ENCODE results near the gene TNK2.

The TNK2 gene

DNA sequence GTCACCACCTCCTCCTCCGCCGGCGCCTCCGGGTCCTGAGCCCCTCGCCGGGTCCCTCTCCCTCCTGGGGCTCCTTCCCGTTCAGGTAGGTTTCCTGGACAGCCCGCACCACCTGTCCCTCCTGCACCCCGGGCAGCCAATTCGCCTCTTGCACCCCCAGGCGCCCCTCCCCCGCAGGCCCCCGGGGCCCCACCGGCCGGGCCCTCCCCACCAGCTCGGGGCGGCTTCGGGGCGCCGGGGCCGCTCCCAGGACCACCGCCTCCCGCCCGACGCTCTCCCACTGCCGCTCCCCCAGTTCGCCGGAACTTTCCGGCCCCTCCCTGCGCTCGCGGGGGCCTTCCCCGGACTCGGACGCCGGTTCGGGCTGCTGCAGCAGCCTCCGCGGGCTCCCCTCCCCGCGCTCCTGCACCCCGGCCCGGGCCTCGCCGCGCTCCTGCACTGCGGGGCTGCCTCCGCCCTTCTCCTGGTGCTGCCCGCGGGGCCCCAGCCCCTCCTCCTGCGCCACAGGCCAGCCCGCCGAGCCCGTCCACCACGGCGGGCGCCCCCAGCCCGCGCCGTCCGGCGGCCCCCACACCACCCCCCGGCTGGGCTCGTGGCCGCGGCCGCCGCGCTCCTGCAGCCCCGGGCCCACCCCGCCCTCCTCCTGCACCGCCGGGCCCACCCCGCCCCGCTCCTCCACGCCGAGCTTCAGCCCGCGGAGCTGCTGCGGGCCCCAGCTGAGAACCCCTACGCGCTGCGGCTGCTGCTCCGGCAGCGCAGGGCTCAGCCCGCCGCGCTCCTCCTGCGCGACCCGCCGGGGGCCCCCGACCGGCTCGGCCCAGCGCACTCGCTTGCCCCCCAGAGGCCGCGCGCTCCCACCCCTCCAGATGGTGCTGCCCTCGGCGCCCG lies 587 bp upstream of the TNK2 start:
- H3K4me1 ChIP-seq (ENCODE audit: control insufficient read depth, insufficient read depth, low read length), result peaks cover 16% of the 10 kb centered on the region
- TF ChIP-seq GLI4 (tag by site-specific recombination; IDR thresholded peaks at IDR 0.05) (no peak), ZNF423 (tag by site-specific recombination; IDR thresholded peaks at IDR 0.05) (0 out of 2 replicates have a peak, but pooled peaks have one; percentile 1)
- TF ChIP-seq, protein P1, sequence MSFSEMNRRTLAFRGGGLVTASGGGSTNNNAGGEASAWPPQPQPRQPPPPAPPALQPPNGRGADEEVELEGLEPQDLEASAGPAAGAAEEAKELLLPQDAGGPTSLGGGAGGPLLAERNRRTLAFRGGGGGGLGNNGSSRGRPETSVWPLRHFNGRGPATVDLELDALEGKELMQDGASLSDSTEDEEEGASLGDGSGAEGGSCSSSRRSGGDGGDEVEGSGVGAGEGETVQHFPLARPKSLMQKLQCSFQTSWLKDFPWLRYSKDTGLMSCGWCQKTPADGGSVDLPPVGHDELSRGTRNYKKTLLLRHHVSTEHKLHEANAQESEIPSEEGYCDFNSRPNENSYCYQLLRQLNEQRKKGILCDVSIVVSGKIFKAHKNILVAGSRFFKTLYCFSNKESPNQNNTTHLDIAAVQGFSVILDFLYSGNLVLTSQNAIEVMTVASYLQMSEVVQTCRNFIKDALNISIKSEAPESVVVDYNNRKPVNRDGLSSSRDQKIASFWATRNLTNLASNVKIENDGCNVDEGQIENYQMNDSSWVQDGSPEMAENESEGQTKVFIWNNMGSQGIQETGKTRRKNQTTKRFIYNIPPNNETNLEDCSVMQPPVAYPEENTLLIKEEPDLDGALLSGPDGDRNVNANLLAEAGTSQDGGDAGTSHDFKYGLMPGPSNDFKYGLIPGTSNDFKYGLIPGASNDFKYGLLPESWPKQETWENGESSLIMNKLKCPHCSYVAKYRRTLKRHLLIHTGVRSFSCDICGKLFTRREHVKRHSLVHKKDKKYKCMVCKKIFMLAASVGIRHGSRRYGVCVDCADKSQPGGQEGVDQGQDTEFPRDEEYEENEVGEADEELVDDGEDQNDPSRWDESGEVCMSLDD (tag by site-specific recombination; IDR thresholded peaks at IDR 0.05), result peak; percentile 39; the same call in 1 of the 2 replicates
- TF ChIP-seq, protein P2, sequence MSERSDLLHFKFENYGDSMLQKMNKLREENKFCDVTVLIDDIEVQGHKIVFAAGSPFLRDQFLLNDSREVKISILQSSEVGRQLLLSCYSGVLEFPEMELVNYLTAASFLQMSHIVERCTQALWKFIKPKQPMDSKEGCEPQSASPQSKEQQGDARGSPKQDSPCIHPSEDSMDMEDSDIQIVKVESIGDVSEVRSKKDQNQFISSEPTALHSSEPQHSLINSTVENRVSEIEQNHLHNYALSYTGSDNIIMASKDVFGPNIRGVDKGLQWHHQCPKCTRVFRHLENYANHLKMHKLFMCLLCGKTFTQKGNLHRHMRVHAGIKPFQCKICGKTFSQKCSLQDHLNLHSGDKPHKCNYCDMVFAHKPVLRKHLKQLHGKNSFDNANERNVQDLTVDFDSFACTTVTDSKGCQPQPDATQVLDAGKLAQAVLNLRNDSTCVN (tag by site-specific recombination; optimal IDR thresholded peaks at IDR 0.05), result peak; percentile 24
- TF ChIP-seq, protein P3, sequence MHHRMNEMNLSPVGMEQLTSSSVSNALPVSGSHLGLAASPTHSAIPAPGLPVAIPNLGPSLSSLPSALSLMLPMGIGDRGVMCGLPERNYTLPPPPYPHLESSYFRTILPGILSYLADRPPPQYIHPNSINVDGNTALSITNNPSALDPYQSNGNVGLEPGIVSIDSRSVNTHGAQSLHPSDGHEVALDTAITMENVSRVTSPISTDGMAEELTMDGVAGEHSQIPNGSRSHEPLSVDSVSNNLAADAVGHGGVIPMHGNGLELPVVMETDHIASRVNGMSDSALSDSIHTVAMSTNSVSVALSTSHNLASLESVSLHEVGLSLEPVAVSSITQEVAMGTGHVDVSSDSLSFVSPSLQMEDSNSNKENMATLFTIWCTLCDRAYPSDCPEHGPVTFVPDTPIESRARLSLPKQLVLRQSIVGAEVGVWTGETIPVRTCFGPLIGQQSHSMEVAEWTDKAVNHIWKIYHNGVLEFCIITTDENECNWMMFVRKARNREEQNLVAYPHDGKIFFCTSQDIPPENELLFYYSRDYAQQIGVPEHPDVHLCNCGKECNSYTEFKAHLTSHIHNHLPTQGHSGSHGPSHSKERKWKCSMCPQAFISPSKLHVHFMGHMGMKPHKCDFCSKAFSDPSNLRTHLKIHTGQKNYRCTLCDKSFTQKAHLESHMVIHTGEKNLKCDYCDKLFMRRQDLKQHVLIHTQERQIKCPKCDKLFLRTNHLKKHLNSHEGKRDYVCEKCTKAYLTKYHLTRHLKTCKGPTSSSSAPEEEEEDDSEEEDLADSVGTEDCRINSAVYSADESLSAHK (tag by site-specific recombination; IDR thresholded peaks at IDR 0.05), result no peak
- ChIA-PET CTCF (interaction anchor here (0.7 to 3.3 kb wide), 5 partner anchors 12 to 55 kb away, joined by 3 to 30 read pairs (median 4); no protein-coding TSS in a partner anchor), POLR2A (interaction anchor here (1.0 to 1.2 kb wide), 2 partner anchors 12 kb away, joined by 4 read pairs; no protein-coding TSS in a partner anchor)
- peak overlapping the region; percentile 61; the same call in 1 of the 2 replicates for H3K27ac ChIP-seq (ENCODE audit: extremely low read depth, low read depth, low read length)
- peaks cover 0 to 4% of the 10 kb centered on the region in 2 experiments; a peak in 1 of 3 replicates for H3K36me3 ChIP-seq (ENCODE audit: control insufficient read depth in 2 of 2, insufficient read depth in 1 of 2, low read length in 2 of 2)
- H3K9me3 ChIP-seq (ENCODE audit: control insufficient read depth, insufficient read depth, low read depth, low read length), result no peaks in the 10 kb centered on the region
- peak overlapping the region; percentile 51 for H3K4me3 ChIP-seq (ENCODE audit: low read depth, low read length)

DNA sequence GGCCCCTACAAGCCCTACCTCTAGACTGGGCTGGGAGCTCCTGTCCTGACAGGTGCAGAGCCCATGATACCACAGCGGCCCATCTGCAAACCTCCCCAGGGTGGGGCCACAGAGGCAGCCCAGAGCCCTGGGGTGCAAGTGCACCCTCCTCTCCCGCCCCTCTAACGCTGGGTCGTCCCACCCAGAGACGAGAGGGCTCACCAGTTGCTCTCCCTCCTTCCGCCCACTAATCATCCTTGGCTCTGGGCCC lies 742 bp downstream of the TNK2 start:
- POLR2A ChIA-PET, result interaction anchor here (1.2 to 1.5 kb wide), 3 partner anchors 9 to 13 kb away, joined by 4 read pairs; no protein-coding TSS in a partner anchor
- Histone ChIP-seq H3K4me3 (ENCODE audit: low read depth, low read length) (peak overlapping the region; percentile 51), H3K27ac (ENCODE audit: extremely low read depth, low read depth, low read length) (no peak overlapping the region), H3K4me1 (ENCODE audit: control insufficient read depth, insufficient read depth, low read length) (peaks cover 16% of the 10 kb centered on the region), H3K36me3 (ENCODE audit: control insufficient read depth in 2 of 2, insufficient read depth in 1 of 2, low read length in 2 of 2) (peaks cover 0 to 4% of the 10 kb centered on the region in 2 experiments; a peak in 1 of 3 replicates), H3K9me3 (ENCODE audit: control insufficient read depth, insufficient read depth, low read depth, low read length) (no peaks in the 10 kb centered on the region)
- CTCF ChIA-PET, result interaction anchor here (0.6 to 3.3 kb wide), 3 partner anchors 11 to 1918 kb away, joined by 3 to 30 read pairs (median 5); no protein-coding TSS in a partner anchor
- TF ChIP-seq SCRT2 (tag by site-specific recombination; IDR thresholded peaks at IDR 0.05) (peak; percentile 98), ZNF423 (tag by site-specific recombination; IDR thresholded peaks at IDR 0.05) (peak; percentile 78), KLF8 (tag by site-specific recombination; IDR thresholded peaks at IDR 0.05) (0 out of 2 replicates have a peak, but pooled peaks have one; percentile 49), GLIS1 (tag by site-specific recombination; IDR thresholded peaks at IDR 0.05) (peak; percentile 50; the same call in 1 of the 2 replicates), SCRT1 (tag by site-specific recombination; IDR thresholded peaks at IDR 0.05; ENCODE audit: borderline replicate concordance) (peak; percentile 75), ZNF843 (tag by site-specific recombination; IDR thresholded peaks at IDR 0.05) (no peak)
- TF ChIP-seq, protein P4, sequence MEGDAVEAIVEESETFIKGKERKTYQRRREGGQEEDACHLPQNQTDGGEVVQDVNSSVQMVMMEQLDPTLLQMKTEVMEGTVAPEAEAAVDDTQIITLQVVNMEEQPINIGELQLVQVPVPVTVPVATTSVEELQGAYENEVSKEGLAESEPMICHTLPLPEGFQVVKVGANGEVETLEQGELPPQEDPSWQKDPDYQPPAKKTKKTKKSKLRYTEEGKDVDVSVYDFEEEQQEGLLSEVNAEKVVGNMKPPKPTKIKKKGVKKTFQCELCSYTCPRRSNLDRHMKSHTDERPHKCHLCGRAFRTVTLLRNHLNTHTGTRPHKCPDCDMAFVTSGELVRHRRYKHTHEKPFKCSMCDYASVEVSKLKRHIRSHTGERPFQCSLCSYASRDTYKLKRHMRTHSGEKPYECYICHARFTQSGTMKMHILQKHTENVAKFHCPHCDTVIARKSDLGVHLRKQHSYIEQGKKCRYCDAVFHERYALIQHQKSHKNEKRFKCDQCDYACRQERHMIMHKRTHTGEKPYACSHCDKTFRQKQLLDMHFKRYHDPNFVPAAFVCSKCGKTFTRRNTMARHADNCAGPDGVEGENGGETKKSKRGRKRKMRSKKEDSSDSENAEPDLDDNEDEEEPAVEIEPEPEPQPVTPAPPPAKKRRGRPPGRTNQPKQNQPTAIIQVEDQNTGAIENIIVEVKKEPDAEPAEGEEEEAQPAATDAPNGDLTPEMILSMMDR (tag by site-specific recombination; IDR thresholded peaks at IDR 0.05), result no peak
- TF ChIP-seq, protein P3 (tag by site-specific recombination; IDR thresholded peaks at IDR 0.05), result no peak
- TF ChIP-seq, protein P1 (tag by site-specific recombination; IDR thresholded peaks at IDR 0.05), result no peak
- TF ChIP-seq, protein P5, sequence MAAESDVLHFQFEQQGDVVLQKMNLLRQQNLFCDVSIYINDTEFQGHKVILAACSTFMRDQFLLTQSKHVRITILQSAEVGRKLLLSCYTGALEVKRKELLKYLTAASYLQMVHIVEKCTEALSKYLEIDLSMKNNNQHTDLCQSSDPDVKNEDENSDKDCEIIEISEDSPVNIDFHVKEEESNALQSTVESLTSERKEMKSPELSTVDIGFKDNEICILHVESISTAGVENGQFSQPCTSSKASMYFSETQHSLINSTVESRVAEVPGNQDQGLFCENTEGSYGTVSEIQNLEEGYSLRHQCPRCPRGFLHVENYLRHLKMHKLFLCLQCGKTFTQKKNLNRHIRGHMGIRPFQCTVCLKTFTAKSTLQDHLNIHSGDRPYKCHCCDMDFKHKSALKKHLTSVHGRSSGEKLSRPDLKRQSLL (tag by site-specific recombination; IDR thresholded peaks at IDR 0.05), result no peak
- TF ChIP-seq, protein P6, sequence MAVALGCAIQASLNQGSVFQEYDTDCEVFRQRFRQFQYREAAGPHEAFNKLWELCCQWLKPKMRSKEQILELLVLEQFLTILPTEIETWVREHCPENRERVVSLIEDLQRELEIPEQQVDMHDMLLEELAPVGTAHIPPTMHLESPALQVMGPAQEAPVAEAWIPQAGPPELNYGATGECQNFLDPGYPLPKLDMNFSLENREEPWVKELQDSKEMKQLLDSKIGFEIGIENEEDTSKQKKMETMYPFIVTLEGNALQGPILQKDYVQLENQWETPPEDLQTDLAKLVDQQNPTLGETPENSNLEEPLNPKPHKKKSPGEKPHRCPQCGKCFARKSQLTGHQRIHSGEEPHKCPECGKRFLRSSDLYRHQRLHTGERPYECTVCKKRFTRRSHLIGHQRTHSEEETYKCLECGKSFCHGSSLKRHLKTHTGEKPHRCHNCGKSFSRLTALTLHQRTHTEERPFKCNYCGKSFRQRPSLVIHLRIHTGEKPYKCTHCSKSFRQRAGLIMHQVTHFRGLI (tag by site-specific recombination; IDR thresholded peaks at IDR 0.05), result peak; percentile 50; the same call in 1 of the 2 replicates

All from HEK293 (cell line).